Spleen (tissue), 11 donors: Measurements from ENCODE around the gene SCN10A. TPM values are rescaled to one million over a fixed set of nuclear protein-coding genes. Genes with fewer than 3 reads are reported as not detected.

Experiments
- DNase-seq: peaks from one replicate; pipeline ENCODE4 v3.0.0-alpha.2; 2020
- H3K27ac ChIP-seq, 8 donors: fragments of 200-600 bp; sonication (generic) in 7 of 8; 1 replicate in 4 of 8; 2 replicates in 4 of 8; pipeline versions ENCODE4 v1.5.0 to v1.8.0; 2016 to 2021; ENCODE audit warnings: inconsistent platforms in 4 of 8, mild to moderate bottlenecking in 4 of 8, moderate library complexity in 1 of 8
- H3K27me3 ChIP-seq, 7 donors: fragments of 200-600 bp; sonication (generic) in 6 of 7; replicated peaks in 1 of 7; 1 replicate in 4 of 7; 2 replicates in 3 of 7; pipeline versions ENCODE4 v1.5.0 to v1.8.0; 2016 to 2021; ENCODE audit warnings: inconsistent platforms in 3 of 7, mild to moderate bottlenecking in 1 of 7
- H3K36me3 ChIP-seq, 6 donors: fragments of 200-600 bp; sonication (generic) in 5 of 6; 1 replicate in 4 of 6; 2 replicates in 2 of 6; pipeline versions ENCODE4 v1.5.0 to v1.8.0; 2016 to 2021; ENCODE audit warnings: inconsistent platforms in 2 of 6
- H3K4me1 ChIP-seq, 6 donors: fragments of 200-600 bp; sonication (generic) in 5 of 6; 1 replicate in 3 of 6; 2 replicates in 3 of 6; pipeline versions ENCODE4 v1.5.0 to v1.8.0; 2016 to 2021; ENCODE audit warnings: inconsistent platforms in 3 of 6
- H3K4me3 ChIP-seq, 8 donors: fragments of 200-600 bp; sonication (generic) in 7 of 8; 1 replicate in 4 of 8; 2 replicates in 4 of 8; pipeline versions ENCODE4 v1.5.0 to v1.8.0; 2016 to 2021; ENCODE audit warnings: inconsistent platforms in 4 of 8, mild to moderate bottlenecking in 4 of 8, moderate library complexity in 2 of 8
- H3K9me3 ChIP-seq, 8 donors: fragments of 200-600 bp; sonication (generic) in 7 of 8; 1 replicate in 4 of 8; 2 replicates in 4 of 8; pipeline versions ENCODE4 v1.5.0 to v1.8.0; 2016 to 2021; ENCODE audit warnings: inconsistent platforms in 4 of 8
- CTCF ChIP-seq, 11 experiments: fragments of 200-600 bp in 7 of 11; fragments of 450-650 bp in 4 of 11; sonication (generic) in 4 of 11; IDR thresholded peaks in 8 of 11; conservative IDR thresholded peaks in 3 of 11; 1 replicate in 7 of 11; 2 replicates in 4 of 11; pipeline versions ENCODE4 v1.4.0 to v1.8.0; 2016 to 2021; ENCODE audit warnings: antibody characterized with exemption in 11 of 11, inconsistent platforms in 4 of 11, mild to moderate bottlenecking in 1 of 11
- POLR2A ChIP-seq, 3 donors: fragments of 450-650 bp; IDR thresholded peaks; one replicate each; pipeline ENCODE4 v1.5.1; 2017; ENCODE audit warnings: antibody characterized with exemption in 3 of 3, mild to moderate bottlenecking in 1 of 3
- POLR2AphosphoS5 ChIP-seq, 3 donors: sonication (generic); formaldehyde crosslinking; IDR thresholded peaks; one replicate each; pipeline ENCODE4 v1.5.1; 2017; ENCODE audit warnings: antibody characterized with exemption in 3 of 3
- WGBS, 5 donors: extraction: QIAGEN DNeasy Blood & Tissue Kit in 3 of 5; methylation state at CpG; one replicate each; pipeline versions ENCODE4 v1.1.5 to v1.1.7; 2013 to 2018; 5-methylcytosine and 5-hydroxymethylcytosine counted together
- intact Hi-C: fragments of 100-400 bp; cut with DNase I; formaldehyde crosslinking; loops from one replicate; pipeline ENCODE4 v1.15.0; 2023; ENCODE audit warnings: low total_unique reads
- polyA plus RNA-seq, 3 donors: library from polyadenylated mRNA; stranded (reverse); fragments of 200-250 nt; gene quantifications; one replicate each; pipeline ENCODE4 v1.2.1, GENCODE V29; 2013
- total RNA-seq, 7 donors: library from RNA; depleted of rRNA in 3 of 7; stranded (reverse); fragments of >200 nt in 3 of 7; fragmentation: NEBNext Ultra II Directional in 4 of 7; extraction: Animal tissue kit (Norgen Biotek cat#: 25700) in 4 of 7; gene quantifications; one replicate each; pipeline versions ENCODE4 v1.1.0 to v1.2.1, GENCODE V29; 2016 to 2021
- donor health status: healthy with polysubstance abuse.
- donor health status: DM: no; HTN: no; CAD: no; lungs with moderate emphysema.
- donor health status: DM: no; HTN: no; CAD: no.
- donor health status: Bipolar disorder and iron deficiency.
- donor health status: healthy.
- donor health status: DM: no; HTN: no; CAD: no.
- donor health status: DM: yes; HTN: yes; CAD: no.

Gene SCN10A
- total and polyA plus RNA-seq, 10 donors, result under 0.01 to 0.26 (median 0.02) TPM; not detected in 7

GRCh38 chr3:38738630-38739395 is 77.2 kb downstream of the SCN10A start:
- H3K36me3 ChIP-seq, result no peaks in the 10 kb centered on the region
- intact Hi-C loops, result no loop called here
- no peak for DNase-seq
- no peak overlapping the region for H3K27ac ChIP-seq
- no peak overlapping the region for H3K4me3 ChIP-seq
- H3K27me3 ChIP-seq, result peaks cover 0 to 9% (median 0%) of the 10 kb centered on the region in 7 donors
- peaks cover 0 to 3% (median 0%) of the 10 kb centered on the region in 6 donors for H3K4me1 ChIP-seq
- H3K9me3 ChIP-seq, result no peaks in the 10 kb centered on the region
- WGBS, 5 donors, result 62 to 72% (median 65%) methylated on average over 11 to 13 of the region's 13 CpGs
- TF ChIP-seq POLR2A (IDR thresholded peaks at IDR 0.05), result no peak
- peak in 5 of 11 experiments; percentile 22 to 35 (median 28) for TF ChIP-seq CTCF (IDR thresholded peaks at IDR 0.05 in 8 of 11, conservative IDR thresholded peaks at IDR 0.05 in 3 of 11)
- no peak for TF ChIP-seq POLR2AphosphoS5 (IDR thresholded peaks at IDR 0.05)

GRCh38 chr3:38731522-38731921 is 84.5 kb downstream of the SCN10A start:
- Histone ChIP-seq H3K36me3 (no peaks in the 10 kb centered on the region), H3K4me1 (no peaks in the 10 kb centered on the region), H3K4me3 (no peak overlapping the region), H3K9me3 (no peaks in the 10 kb centered on the region), H3K27me3 (peaks cover 0 to 14% (median 0%) of the 10 kb centered on the region in 7 donors), H3K27ac (no peak overlapping the region)
- intact Hi-C loops, result no loop called here
- DNase-seq, result no peak
- WGBS, 5 donors, result 63 to 80% (median 76%) methylated on average over 3 of the region's 3 CpGs
- TF ChIP-seq CTCF (IDR thresholded peaks at IDR 0.05 in 8 of 11, conservative IDR thresholded peaks at IDR 0.05 in 3 of 11), result no peak
- no peak for TF ChIP-seq POLR2A (IDR thresholded peaks at IDR 0.05)
- TF ChIP-seq POLR2AphosphoS5 (IDR thresholded peaks at IDR 0.05), result no peak

GRCh38 chr3:38730281-38730680 is 85.7 kb downstream of the SCN10A start:
- no peaks in the 10 kb centered on the region for H3K9me3 ChIP-seq
- no peaks in the 10 kb centered on the region for H3K36me3 ChIP-seq
- TF ChIP-seq POLR2A (IDR thresholded peaks at IDR 0.05), result no peak
- no peak for TF ChIP-seq POLR2AphosphoS5 (IDR thresholded peaks at IDR 0.05)
- TF ChIP-seq CTCF (IDR thresholded peaks at IDR 0.05 in 8 of 11, conservative IDR thresholded peaks at IDR 0.05 in 3 of 11), result no peak
- intact Hi-C loops, result no loop called here
- H3K27me3 ChIP-seq, result peaks cover 0 to 24% (median 0%) of the 10 kb centered on the region in 7 donors
- no peak overlapping the region for H3K4me3 ChIP-seq
- no peaks in the 10 kb centered on the region for H3K4me1 ChIP-seq
- DNase-seq, result no peak
- no peak overlapping the region for H3K27ac ChIP-seq

- no peaks in the 10 kb centered on the region for H3K4me1 ChIP-seq
- no peaks in the 10 kb centered on the region for H3K36me3 ChIP-seq
- no peak overlapping the region for H3K4me3 ChIP-seq
- H3K9me3 ChIP-seq, result no peaks in the 10 kb centered on the region
- 9 to 18% (median 11%) methylated on average over 1 of the region's 1 CpG for WGBS, 5 donors
- H3K27me3 ChIP-seq, result peaks cover 0 to 30% (median 0%) of the 10 kb centered on the region in 7 donors
- TF ChIP-seq POLR2A (IDR thresholded peaks at IDR 0.05) (no peak), POLR2AphosphoS5 (IDR thresholded peaks at IDR 0.05) (no peak), CTCF (IDR thresholded peaks at IDR 0.05 in 8 of 11, conservative IDR thresholded peaks at IDR 0.05 in 3 of 11) (no peak)
- no peak overlapping the region for H3K27ac ChIP-seq
- DNase-seq, result no peak
- intact Hi-C loops, result no loop called here
Observed at GRCh38 chr3:38728008-38728407, 88.0 kb downstream of the SCN10A start.
